ENCODE results near the gene GPRC5B.

Gene GPRC5B
- long read RNA-seq, donor 1, full-length matches to known transcripts: 47 of 67 reads
- long read RNA-seq, donor 1, partial matches to known transcripts: 20 of 67 reads
- long read RNA-seq, donor 1, other reads (novel, unspliced or antisense): 0 of 67 reads
- long read RNA-seq, donor 2, full-length matches to known transcripts: 30 of 53 reads
- long read RNA-seq, donor 2, partial matches to known transcripts: 23 of 53 reads
- long read RNA-seq, donor 2, other reads (novel, unspliced or antisense): 0 of 53 reads
- long read RNA-seq, donor 3, full-length matches to known transcripts: 28 of 44 reads
- long read RNA-seq, donor 3, partial matches to known transcripts: 16 of 44 reads
- long read RNA-seq, donor 3, other reads (novel, unspliced or antisense): 0 of 44 reads
- long read RNA-seq, donor 4, full-length matches to known transcripts: 47 of 94 reads
- long read RNA-seq, donor 4, partial matches to known transcripts: 47 of 94 reads
- long read RNA-seq, donor 4, other reads (novel, unspliced or antisense): 0 of 94 reads
- long read RNA-seq, donor 5, full-length matches to known transcripts: 52 of 65 reads
- long read RNA-seq, donor 5, partial matches to known transcripts: 13 of 65 reads
- long read RNA-seq, donor 5, other reads (novel, unspliced or antisense): 0 of 65 reads
- long read RNA-seq, donor 6, full-length matches to known transcripts: 54 of 99 reads
- long read RNA-seq, donor 6, partial matches to known transcripts: 45 of 99 reads
- long read RNA-seq, donor 6, other reads (novel, unspliced or antisense): 0 of 99 reads
- long read RNA-seq, donor 7: 0 reads
- long read RNA-seq, donor 8, full-length matches to known transcripts: 37 of 79 reads
- long read RNA-seq, donor 8, partial matches to known transcripts: 42 of 79 reads
- long read RNA-seq, donor 8, other reads (novel, unspliced or antisense): 0 of 79 reads

- DNase-seq: peak; percentile 77
Measured at GRCh38 chr16:19884611-19885450, at the start of gene GPRC5B. TSS of gene GPRC5B (minus strand) at chr16:19884848. CDS start at chr16:19872845, 12,003 bp downstream.

- no peak for DNase-seq
Measured at GRCh38 chr16:19933740-19934139, 49.1 kb upstream of the GPRC5B start.

- DNase-seq: no peak
Measured at GRCh38 chr16:19929062-19929511, 44.4 kb upstream of the GPRC5B start.

- no peak for DNase-seq
Measured at GRCh38 chr16:19928432-19928831, 43.8 kb upstream of the GPRC5B start.

- DNase-seq: no peak
Measured at GRCh38 chr16:19926449-19927390, 42.1 kb upstream of the GPRC5B start.

- no peak for DNase-seq
Measured at GRCh38 chr16:19923396-19923795, 38.7 kb upstream of the GPRC5B start.

GRCh38 chr16:19919142-19919541 lies 34.5 kb upstream of the GPRC5B start:
- no peak for DNase-seq

GRCh38 chr16:19916064-19916463 lies 31.4 kb upstream of the GPRC5B start:
- DNase-seq: no peak

- DNase-seq: no peak
Measured at GRCh38 chr16:19914877-19915276, 30.2 kb upstream of the GPRC5B start.

- DNase-seq: no peak
Measured at GRCh38 chr16:19913340-19913645, 28.6 kb upstream of the GPRC5B start.

GRCh38 chr16:19912455-19913339 lies 28.0 kb upstream of the GPRC5B start:
- DNase-seq: no peak

GRCh38 chr16:19911747-19912454 lies 27.3 kb upstream of the GPRC5B start:
- DNase-seq: no peak

GRCh38 chr16:19911204-19911603 lies 26.6 kb upstream of the GPRC5B start:
- no peak for DNase-seq

GRCh38 chr16:19909750-19910322 lies 25.2 kb upstream of the GPRC5B start:
- DNase-seq: no peak

- no peak for DNase-seq
Measured at GRCh38 chr16:19908921-19909320, 24.3 kb upstream of the GPRC5B start.

GRCh38 chr16:19907161-19907992 lies 22.7 kb upstream of the GPRC5B start:
- DNase-seq: peak; percentile 42

- no peak for DNase-seq
Measured at GRCh38 chr16:19901164-19901563, 16.5 kb upstream of the GPRC5B start.

- no peak for DNase-seq
Measured at GRCh38 chr16:19899605-19899955, 14.9 kb upstream of the GPRC5B start.

All from right kidney (tissue), 9 donors.